HG03565 (cell line): ENCODE data around the gene EXOG.

Source experiments
- ATAC-seq: cut with Tn5 transposase; IDR thresholded peaks from one replicate; pipeline ENCODE4 v1.9.1; 2021; ENCODE audit warnings: mild to moderate bottlenecking, moderate library complexity; ENCODE audit not compliant: unreplicated experiment

EXOG gene

GRCh38 chr3:38472342-38472741 lies 23.8 kb upstream of the EXOG start:
- no peak for ATAC-seq

GRCh38 chr3:38473229-38473628 lies 22.9 kb upstream of the EXOG start:
- ATAC-seq: no peak

DNA sequence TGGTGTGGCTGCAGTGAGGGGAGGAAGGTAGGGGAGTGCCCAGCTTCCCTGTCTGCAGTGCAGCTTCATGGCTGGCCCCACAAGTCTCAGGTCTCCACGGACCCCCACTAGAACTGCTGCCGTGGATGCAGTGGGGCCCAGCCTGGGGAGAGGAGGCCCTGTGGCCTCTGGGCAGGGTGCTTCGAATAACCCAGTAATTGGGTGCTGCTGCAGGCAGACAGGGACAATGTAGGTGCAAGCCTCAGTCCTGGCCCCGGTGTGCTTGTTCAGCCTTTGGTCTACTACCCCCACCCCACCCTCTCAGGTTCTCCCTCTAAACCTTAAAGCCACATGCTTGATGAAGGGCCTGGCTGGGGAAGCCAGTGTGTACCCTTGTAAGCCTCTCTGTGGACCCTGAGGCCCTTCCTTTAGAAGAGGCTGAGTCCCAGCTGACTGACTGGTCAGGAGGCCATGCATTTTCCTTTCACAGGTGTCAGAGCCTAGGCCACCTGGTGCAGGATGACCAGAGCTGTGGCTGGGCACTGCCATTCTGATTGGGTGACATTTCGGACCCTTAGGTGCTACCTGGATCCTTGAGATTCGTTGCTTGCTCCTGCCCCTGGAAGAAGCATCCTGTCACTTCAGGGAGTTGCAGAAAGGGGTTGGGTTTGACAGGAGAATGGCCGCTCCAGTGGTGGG lies 21.1 kb upstream of the EXOG start:
- no peak for ATAC-seq

DNA sequence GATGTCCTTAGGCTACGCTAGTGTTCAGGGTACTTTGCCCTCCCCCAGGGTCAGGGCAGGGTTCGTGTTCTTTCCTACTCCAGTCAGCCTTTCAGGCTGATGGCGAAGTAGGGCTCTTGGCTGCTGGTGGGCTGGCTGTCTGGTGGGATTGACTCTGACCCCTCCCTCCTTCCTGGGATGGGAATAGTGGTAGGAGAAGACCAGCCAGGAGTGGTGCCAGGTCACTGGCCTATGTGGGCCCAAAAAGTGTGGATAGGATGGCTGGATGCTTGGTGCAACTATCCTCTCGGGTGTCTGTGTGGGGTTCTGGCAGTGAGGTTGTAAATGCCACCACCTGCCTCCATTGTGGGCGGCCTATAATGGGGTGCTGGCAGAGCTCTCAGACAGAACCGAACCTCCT lies 20.4 kb upstream of the EXOG start:
- ATAC-seq: no peak

DNA sequence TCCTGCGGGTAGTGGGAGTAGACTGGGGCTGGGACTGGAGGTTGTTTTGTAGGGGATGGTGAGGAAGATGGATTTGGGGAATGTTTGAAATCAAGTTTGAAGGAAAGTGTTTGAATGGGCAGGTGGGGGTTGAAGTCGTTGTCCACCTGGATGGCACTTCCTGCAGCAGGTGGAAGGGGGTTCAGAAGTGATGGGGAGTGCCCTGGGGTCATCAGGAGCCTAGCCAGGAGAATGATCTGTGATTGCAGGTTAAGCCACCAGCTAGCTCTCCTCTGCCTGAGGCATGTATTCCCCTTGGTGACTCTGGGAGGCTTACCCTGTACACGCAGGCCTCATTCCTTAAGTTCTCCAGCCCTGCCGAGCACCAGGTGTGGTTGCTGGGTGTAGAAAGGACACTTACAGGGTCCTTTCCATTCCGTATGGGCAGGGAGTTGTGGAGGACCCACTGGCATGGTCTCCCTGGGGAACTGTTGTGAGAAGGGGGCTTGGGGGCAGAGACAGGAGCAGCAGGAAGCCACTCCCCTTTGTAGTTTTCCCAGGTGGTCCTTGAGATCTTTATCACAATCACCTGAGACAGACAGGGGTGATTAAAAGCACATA lies 19.9 kb upstream of the EXOG start:
- ATAC-seq: no peak

DNA sequence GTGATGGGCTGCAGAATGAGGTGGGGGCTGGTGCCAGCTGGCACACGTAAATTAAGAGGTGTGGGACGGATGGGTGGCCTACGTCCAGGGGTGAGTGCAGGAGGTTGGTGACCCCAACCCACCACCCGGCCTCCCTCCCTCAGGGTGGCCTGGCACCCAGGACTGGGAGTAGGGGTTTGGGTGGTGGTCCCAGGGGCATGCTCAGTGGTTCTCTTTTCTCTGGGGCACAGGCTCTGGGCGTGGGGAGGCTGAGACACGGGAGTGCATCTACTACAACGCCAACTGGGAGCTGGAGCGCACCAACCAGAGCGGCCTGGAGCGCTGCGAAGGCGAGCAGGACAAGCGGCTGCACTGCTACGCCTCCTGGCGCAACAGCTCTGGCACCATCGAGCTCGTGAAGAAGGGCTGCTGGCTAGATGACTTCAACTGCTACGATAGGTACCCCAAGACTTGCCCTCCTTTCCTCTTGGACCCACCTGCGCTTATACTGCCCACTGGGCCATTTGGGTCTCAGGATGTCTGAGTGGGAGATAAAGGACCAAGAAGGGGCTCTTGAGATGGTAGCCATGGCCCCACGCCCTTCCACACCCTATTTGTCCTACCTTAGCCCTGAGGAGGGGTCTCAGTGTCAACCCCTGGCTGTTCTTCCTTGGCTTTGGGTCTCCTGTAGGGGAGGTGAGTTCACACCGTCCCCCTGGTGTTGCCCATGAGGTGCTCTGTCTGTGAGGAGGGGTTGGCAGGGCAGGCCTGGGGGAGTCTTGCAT lies 18.9 kb upstream of the EXOG start:
- no peak for ATAC-seq

DNA sequence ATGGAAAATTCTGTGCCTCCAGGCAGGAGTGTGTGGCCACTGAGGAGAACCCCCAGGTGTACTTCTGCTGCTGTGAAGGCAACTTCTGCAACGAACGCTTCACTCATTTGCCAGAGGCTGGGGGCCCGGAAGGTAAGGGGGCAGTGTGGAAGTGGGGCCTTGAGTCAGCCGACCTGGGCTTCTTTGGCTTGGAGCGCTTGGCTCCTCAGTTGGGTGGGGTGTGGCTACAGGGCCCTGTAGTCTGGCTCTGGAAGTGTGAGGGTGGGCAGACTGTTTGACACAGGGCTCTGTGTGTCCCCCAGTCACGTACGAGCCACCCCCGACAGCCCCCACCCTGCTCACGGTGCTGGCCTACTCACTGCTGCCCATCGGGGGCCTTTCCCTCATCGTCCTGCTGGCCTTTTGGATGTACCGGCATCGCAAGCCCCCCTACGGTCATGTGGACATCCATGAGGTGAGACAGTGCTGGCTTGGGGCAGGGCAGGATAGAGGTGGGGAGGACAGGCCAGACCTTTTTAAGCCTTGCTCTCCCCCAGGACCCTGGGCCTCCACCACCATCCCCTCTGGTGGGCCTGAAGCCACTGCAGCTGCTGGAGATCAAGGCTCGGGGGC lies 18.2 kb upstream of the EXOG start:
- ATAC-seq: no peak

GRCh38 chr3:38478901-38479300 lies 17.2 kb upstream of the EXOG start:
- ATAC-seq: no peak

- ATAC-seq: peak; percentile 53
These were observed 16.6 kb upstream of the EXOG start for GRCh38 chr3:38479431-38480092.

- ATAC-seq: no peak
These were observed 16.1 kb upstream of the EXOG start for GRCh38 chr3:38480093-38480445.

- ATAC-seq: no peak
These were observed 15.2 kb upstream of the EXOG start for GRCh38 chr3:38480930-38481329.

DNA sequence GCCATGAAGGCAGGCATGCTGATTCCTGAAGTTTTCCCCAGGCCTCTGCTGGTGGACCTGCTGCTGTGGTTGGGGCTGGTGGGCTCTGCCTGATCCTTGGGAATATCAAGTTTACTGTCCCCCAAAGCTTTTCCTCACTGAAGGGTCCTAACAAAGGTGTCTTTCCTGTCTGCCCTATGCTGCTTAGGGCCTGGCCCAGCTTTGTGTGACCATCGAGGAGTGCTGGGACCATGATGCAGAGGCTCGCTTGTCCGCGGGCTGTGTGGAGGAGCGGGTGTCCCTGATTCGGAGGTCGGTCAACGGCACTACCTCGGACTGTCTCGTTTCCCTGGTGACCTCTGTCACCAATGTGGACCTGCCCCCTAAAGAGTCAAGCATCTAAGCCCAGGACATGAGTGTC lies 13.2 kb upstream of the EXOG start:
- ATAC-seq: no peak

- ATAC-seq: peak; percentile 84
These were observed 8.8 kb upstream of the EXOG start for GRCh38 chr3:38487323-38487722.

- ATAC-seq: no peak
These were observed 7.2 kb upstream of the EXOG start for GRCh38 chr3:38488949-38489348.

- no peak for ATAC-seq
These were observed 6.4 kb upstream of the EXOG start for GRCh38 chr3:38489766-38490165.

DNA sequence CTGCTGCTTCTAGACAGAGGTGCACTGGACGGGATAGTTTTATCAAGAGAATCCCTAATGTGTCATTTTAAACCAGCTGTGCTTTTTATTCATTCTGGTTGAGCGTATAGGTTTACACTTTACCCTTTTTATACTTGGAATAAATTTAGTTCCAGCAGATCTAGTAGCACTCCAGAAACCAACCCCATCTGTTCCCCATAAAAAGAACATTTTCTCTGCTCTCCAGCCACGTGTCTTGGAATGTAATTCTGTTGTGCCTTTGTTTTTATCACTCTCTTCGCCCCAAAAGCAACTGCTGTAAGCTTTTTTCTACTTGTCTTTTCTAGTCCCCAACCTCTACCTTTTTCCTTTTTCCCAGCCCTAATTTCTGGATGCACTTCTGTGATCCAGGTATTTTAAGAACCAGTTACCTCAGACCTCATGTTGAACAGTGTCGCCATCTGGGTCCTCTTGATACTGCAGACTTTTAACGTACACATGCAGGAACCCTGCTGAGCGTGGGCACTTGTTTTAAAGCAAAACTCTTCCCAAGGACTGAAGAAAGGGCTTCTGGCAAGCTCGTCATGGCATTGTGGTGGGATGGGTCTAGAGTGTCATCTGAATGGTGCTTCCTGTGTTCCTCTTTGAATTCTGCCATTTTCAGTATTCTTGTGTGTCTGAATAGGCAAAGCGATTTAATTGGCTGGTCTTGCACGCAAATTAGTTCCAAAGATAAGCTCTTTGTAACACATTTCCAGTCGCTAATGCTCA lies 5.7 kb upstream of the EXOG start:
- no peak for ATAC-seq

DNA sequence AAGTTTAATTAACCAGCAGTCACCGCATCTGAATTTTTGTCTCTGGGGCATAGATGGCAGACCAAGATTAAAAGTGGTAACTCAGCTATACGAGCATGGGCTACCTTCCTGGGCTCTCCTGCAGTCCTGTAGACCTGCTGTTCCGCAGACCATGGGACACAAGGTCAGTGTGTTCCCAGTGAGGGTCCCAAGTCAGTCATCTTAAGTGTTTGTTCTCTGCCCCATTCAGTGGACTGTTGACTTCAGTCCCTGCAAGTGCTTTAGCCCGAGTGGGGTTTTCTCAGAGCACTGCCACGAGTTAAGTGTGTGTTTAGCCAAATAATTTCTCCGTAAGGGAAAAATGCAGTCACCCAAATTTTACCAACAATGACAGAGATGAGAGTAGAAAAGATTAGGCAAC lies 4.9 kb upstream of the EXOG start:
- ATAC-seq: no peak

DNA sequence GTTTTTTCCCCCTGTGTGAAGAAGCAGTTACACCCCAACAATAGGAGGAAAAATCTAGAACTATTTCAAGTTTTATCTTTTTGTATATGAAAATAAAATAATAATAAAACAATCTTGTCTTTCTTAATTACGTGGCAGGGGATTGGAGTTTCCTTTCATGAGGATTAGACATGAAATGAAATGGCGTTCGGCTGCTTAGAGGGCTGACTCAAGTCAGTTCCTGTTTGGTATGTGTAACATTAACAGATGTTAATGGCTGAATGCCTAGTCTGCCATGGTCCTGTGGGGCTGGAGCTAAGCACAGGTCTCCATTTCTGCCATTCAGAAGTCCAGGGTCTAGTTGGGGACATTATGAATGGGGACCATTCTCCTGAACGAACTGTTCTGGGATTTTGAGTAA lies 3.1 kb upstream of the EXOG start:
- no peak for ATAC-seq

DNA sequence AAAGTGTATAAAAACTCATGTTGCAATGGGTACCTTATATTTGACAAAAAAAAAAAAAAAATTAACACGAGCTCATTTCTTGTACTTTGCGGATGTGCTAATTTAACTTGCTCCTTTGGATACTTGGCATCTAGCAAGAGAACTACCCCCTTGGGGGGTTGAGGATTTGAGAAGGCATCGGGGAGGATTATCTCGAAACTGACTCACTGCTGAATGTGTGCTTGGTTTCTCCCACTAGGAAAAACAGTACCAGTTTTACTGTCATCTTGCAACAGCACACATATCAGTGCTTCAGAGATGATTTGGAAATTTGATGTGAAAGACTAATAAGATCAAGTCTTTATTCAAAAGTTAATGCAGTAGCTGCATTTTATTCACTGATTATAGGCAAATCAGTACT lies 891 bp downstream of the EXOG start:
- ATAC-seq: no peak

DNA sequence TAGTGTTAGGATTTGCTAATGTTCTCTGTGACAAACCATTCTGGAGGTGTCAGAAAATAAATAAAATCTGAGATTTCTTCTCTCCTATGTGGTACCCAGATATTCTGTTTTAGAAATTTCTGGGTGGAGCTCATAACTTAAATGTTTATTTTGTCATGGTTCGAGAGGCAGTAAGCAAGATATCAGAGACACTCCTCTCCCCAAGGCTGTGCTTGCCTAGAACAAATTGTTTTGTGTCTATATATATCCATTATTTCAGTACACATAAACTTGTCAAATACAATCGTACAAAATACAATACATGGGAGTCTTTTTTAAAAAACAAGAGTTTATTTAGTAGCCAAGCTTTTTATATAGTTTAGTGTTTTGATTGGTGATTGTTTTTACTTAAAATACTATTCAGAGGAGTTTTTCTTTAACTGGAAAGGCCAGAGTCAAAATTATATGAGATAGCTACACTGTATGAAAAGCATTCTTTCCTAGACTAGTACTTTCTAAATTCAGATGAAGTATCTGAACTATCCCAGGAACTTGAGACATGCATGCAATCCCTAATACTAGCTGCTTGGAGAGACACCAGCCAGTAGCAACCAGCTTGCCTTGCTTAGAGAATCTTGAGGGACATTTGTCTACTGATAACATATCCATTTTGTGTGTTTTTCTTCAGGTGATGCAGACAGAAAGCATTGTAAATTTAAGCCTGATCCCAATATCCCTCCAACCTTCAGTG lies 4.7 kb downstream of the EXOG start:
- ATAC-seq: no peak
